Lower leg skin (tissue), 3 donors: ENCODE data around the gene FAM184A.

Source experiments
- POLR2A ChIP-seq, 2 donors: fragments of 450-650 bp; IDR thresholded peaks; one replicate each; pipeline ENCODE4 v1.6.1; 2016 to 2017; ENCODE audit warnings: antibody characterized with exemption in 2 of 2, mild to moderate bottlenecking in 1 of 2, moderate library complexity in 1 of 2
- TF ChIP-seq, protein P1 (sequence below), 3 donors: fragments of 450-650 bp; IDR thresholded peaks; one replicate each; pipeline ENCODE4 v1.5.1; 2016; ENCODE audit warnings: antibody characterized with exemption in 3 of 3, mild to moderate bottlenecking in 3 of 3, moderate library complexity in 2 of 3

DNA sequence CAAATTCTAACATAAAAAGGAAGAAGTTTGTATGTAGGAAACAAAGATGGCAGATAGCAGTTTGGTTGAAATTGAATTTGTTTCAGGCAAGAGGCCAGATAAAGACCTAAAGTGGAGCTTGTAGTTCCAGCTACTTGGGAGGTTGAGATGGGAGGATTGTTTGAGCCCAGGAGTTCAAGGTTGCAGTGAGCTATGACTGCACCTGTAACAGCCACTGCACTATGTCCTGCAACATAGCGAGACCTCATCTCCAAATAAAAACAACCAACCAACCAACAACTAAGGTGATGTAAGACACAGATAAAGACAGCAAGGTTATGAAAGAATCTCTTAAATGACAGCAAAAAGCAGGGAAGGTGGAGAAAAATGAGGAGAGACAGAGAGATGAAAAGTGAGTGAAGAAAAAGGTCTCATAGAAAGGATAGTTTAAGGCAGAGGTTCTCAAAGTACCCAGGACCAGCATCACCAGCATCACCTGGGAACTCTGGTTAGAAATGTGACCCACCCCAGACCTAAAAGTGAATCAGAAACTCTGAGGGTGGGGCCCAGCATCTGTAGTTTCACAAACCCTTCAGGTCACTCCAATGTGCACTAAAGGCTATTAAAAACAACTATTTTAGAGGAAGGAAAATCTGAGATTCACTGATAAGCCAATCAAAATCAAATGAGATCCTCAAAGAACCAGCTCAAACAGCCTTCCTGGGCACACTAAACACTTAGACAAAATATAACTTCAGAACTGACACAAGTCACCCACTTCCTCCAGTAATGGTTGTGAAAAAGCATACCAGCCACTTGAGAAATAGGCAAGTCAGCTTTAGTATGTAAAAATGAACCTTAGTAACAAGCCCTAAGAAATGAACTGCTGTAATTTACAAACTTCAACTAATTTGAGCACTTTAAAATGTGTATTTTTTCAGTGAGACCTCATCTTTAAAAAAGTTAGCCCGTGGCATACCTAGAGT lies 57.6 kb downstream of the FAM184A start:
- TF ChIP-seq, protein P1, sequence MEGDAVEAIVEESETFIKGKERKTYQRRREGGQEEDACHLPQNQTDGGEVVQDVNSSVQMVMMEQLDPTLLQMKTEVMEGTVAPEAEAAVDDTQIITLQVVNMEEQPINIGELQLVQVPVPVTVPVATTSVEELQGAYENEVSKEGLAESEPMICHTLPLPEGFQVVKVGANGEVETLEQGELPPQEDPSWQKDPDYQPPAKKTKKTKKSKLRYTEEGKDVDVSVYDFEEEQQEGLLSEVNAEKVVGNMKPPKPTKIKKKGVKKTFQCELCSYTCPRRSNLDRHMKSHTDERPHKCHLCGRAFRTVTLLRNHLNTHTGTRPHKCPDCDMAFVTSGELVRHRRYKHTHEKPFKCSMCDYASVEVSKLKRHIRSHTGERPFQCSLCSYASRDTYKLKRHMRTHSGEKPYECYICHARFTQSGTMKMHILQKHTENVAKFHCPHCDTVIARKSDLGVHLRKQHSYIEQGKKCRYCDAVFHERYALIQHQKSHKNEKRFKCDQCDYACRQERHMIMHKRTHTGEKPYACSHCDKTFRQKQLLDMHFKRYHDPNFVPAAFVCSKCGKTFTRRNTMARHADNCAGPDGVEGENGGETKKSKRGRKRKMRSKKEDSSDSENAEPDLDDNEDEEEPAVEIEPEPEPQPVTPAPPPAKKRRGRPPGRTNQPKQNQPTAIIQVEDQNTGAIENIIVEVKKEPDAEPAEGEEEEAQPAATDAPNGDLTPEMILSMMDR (IDR thresholded peaks at IDR 0.05) = no peak
- no peak for TF ChIP-seq POLR2A (IDR thresholded peaks at IDR 0.05)
